Colon (tissue), 2 donors: Measurements from ENCODE around the gene ACBD6.
"Not testable (repeated sequence)": the region's sequence is repeated elsewhere in the genome, so short reads cannot be mapped to it uniquely, and the experiment has no call there.

Source experiments
- FAIRE-seq: peaks from 2 replicates; lab custom pipeline; 2012; peaks lifted over from hg19 to GRCh38; lab: Jason Lieb, UNC
- donor health status: control.
- donor health status: control.

ACBD6 gene

GRCh38 chr1:180502361-180503279 is at the start of gene ACBD6:
ACBD6 (minus strand) TSS chr1:180502577; CDS start chr1:180502266, 311 bp downstream.
- FAIRE-seq, result no peak

GRCh38 chr1:180551997-180552396 is 49.6 kb upstream of the ACBD6 start:
- FAIRE-seq, result no peak

- no peak for FAIRE-seq
Measured at GRCh38 chr1:180550241-180550640, 47.9 kb upstream of the ACBD6 start.

GRCh38 chr1:180549770-180550169 is 47.4 kb upstream of the ACBD6 start:
- not testable (repeated sequence) for FAIRE-seq

GRCh38 chr1:180548686-180549317 is 46.4 kb upstream of the ACBD6 start:
- no peak for FAIRE-seq

- FAIRE-seq, result no peak
Measured at GRCh38 chr1:180545991-180546390, 43.6 kb upstream of the ACBD6 start.

- FAIRE-seq, result no peak
Measured at GRCh38 chr1:180544050-180544449, 41.7 kb upstream of the ACBD6 start.

GRCh38 chr1:180542838-180543145 is 40.4 kb upstream of the ACBD6 start:
- FAIRE-seq, result no peak

- FAIRE-seq, result no peak
Measured at GRCh38 chr1:180542113-180542837, 39.9 kb upstream of the ACBD6 start.

- FAIRE-seq, result no peak
Measured at GRCh38 chr1:180540697-180541594, 38.6 kb upstream of the ACBD6 start.

GRCh38 chr1:180539136-180539535 is 36.8 kb upstream of the ACBD6 start:
- no peak for FAIRE-seq

GRCh38 chr1:180536821-180537372 is 34.5 kb upstream of the ACBD6 start:
- FAIRE-seq, result no peak

GRCh38 chr1:180535418-180535999 is 33.1 kb upstream of the ACBD6 start:
- FAIRE-seq, result no peak

GRCh38 chr1:180534214-180534613 is 31.8 kb upstream of the ACBD6 start:
- no peak for FAIRE-seq

- no peak for FAIRE-seq
Measured at GRCh38 chr1:180533266-180533987, 31.1 kb upstream of the ACBD6 start.

- FAIRE-seq, result no peak
Measured at GRCh38 chr1:180532854-180533253, 30.5 kb upstream of the ACBD6 start.

- FAIRE-seq, result no peak
Measured at GRCh38 chr1:180530501-180530900, 28.1 kb upstream of the ACBD6 start.

GRCh38 chr1:180528868-180529470 is 26.6 kb upstream of the ACBD6 start:
- FAIRE-seq, result no peak

GRCh38 chr1:180527101-180527669 is 24.8 kb upstream of the ACBD6 start:
- FAIRE-seq, result no peak

GRCh38 chr1:180525715-180526039 is 23.3 kb upstream of the ACBD6 start:
- FAIRE-seq, result no peak
